DOHH2 (cell line): ENCODE results near the gene UROC1.

Experiments used
- EZH2phosphoT487 ChIP-seq: fragments of 200-600 bp; sonication (generic); IDR thresholded peaks from 2 replicates; pipeline ENCODE4 v1.6.1; 2017; ENCODE audit warnings: borderline replicate concordance, mild to moderate bottlenecking, antibody characterized with exemption, low read length, moderate library complexity, mixed read lengths
- TF ChIP-seq, protein P1 (sequence below): fragments of 200-600 bp; sonication (generic); IDR thresholded peaks from one replicate; pipeline ENCODE4 v1.5.1; 2014; ENCODE audit warnings: antibody characterized with exemption, mild to moderate bottlenecking, low read depth, low read length; ENCODE audit not compliant: poor library complexity, severe bottlenecking

- TF ChIP-seq, protein P1, sequence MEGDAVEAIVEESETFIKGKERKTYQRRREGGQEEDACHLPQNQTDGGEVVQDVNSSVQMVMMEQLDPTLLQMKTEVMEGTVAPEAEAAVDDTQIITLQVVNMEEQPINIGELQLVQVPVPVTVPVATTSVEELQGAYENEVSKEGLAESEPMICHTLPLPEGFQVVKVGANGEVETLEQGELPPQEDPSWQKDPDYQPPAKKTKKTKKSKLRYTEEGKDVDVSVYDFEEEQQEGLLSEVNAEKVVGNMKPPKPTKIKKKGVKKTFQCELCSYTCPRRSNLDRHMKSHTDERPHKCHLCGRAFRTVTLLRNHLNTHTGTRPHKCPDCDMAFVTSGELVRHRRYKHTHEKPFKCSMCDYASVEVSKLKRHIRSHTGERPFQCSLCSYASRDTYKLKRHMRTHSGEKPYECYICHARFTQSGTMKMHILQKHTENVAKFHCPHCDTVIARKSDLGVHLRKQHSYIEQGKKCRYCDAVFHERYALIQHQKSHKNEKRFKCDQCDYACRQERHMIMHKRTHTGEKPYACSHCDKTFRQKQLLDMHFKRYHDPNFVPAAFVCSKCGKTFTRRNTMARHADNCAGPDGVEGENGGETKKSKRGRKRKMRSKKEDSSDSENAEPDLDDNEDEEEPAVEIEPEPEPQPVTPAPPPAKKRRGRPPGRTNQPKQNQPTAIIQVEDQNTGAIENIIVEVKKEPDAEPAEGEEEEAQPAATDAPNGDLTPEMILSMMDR, result no peak
- TF ChIP-seq EZH2phosphoT487, result no peak
Measured at GRCh38 chr3:126538316-126538715, 20.7 kb upstream of the UROC1 start.
